Ishikawa (cell line): ENCODE results near the gene IL1A.

ENCODE experiments used
- CEBPB ChIP-seq: IDR thresholded peaks from 2 replicates; pipeline ENCODE4 v1.6.1; 2012
- CREB1 ChIP-seq: IDR thresholded peaks from 2 replicates; pipeline ENCODE4 v1.6.1; 2012; ENCODE audit warnings: low read depth
- EGR1 ChIP-seq: IDR thresholded peaks from 2 replicates; pipeline ENCODE4 v1.6.1; 2012
- EP300 ChIP-seq: IDR thresholded peaks from 2 replicates; pipeline ENCODE4 v1.6.1; 2012; ENCODE audit warnings: borderline replicate concordance
- FOXM1 ChIP-seq: IDR thresholded peaks from 2 replicates; pipeline ENCODE4 v1.6.1; 2012; ENCODE audit warnings: low read depth, borderline replicate concordance
- NFIC ChIP-seq: IDR thresholded peaks from 2 replicates; pipeline ENCODE4 v1.6.1; 2012
- RAD21 ChIP-seq: IDR thresholded peaks from 2 replicates; pipeline ENCODE4 v1.6.1; 2012; ENCODE audit warnings: low read depth
- REST ChIP-seq: IDR thresholded peaks from 2 replicates; pipeline ENCODE4 v1.6.1; 2012; ENCODE audit warnings: low read depth, mild to moderate bottlenecking
- TAF1 ChIP-seq: IDR thresholded peaks from 2 replicates; pipeline ENCODE4 v1.6.1; 2012; ENCODE audit warnings: low read depth, mild to moderate bottlenecking
- TCF12 ChIP-seq: IDR thresholded peaks from 2 replicates; pipeline ENCODE4 v1.6.1; 2012; ENCODE audit warnings: low read depth
- TEAD4 ChIP-seq: IDR thresholded peaks from 2 replicates; pipeline ENCODE4 v1.6.1; 2012
- YY1 ChIP-seq: IDR thresholded peaks from 2 replicates; pipeline ENCODE4 v1.6.1; 2012; ENCODE audit warnings: low read depth
- ZBTB7A ChIP-seq: IDR thresholded peaks from 2 replicates; pipeline ENCODE4 v1.6.1; 2012; ENCODE audit warnings: low read depth
- TF ChIP-seq, protein P1 (sequence below): IDR thresholded peaks from 2 replicates; pipeline ENCODE4 v1.6.1; 2012
- TF ChIP-seq, protein P2 (sequence below): IDR thresholded peaks from 2 replicates; pipeline ENCODE4 v1.6.1; 2012

The IL1A gene

DNA sequence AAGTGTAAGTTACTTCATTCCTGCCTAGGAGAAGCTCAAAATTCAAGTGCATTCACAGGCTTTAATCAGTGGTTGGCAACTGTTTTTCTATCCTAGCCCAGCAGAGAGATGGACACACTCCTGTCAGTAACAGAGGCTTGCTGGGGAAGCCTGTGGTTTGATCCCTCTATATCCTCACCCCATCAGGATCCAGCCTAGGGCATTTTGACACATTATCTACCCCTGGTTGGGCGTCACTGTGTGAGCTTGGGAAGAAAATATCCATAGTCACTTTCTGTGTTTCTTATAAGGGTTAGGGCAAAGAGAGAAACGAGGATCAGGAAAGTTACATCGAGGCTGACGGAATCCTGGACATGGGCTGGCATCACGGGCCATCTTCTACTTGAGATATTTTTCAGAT lies 53.5 kb downstream of the IL1A start:
- TF ChIP-seq EGR1 = no peak
- TF ChIP-seq, protein P1, sequence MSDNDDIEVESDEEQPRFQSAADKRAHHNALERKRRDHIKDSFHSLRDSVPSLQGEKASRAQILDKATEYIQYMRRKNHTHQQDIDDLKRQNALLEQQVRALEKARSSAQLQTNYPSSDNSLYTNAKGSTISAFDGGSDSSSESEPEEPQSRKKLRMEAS = no peak
- TF ChIP-seq FOXM1 = no peak
- TF ChIP-seq TEAD4 = no peak
- no peak for TF ChIP-seq REST
- TF ChIP-seq TAF1 = no peak
- TF ChIP-seq RAD21 = no peak
- TF ChIP-seq, protein P2, sequence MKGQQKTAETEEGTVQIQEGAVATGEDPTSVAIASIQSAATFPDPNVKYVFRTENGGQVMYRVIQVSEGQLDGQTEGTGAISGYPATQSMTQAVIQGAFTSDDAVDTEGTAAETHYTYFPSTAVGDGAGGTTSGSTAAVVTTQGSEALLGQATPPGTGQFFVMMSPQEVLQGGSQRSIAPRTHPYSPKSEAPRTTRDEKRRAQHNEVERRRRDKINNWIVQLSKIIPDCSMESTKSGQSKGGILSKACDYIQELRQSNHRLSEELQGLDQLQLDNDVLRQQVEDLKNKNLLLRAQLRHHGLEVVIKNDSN = no peak
- no peak for TF ChIP-seq TCF12
- no peak for TF ChIP-seq ZBTB7A
- TF ChIP-seq CEBPB = no peak
- no peak for TF ChIP-seq NFIC
- no peak for TF ChIP-seq CREB1
- TF ChIP-seq EP300 = no peak
- TF ChIP-seq YY1 = no peak

DNA sequence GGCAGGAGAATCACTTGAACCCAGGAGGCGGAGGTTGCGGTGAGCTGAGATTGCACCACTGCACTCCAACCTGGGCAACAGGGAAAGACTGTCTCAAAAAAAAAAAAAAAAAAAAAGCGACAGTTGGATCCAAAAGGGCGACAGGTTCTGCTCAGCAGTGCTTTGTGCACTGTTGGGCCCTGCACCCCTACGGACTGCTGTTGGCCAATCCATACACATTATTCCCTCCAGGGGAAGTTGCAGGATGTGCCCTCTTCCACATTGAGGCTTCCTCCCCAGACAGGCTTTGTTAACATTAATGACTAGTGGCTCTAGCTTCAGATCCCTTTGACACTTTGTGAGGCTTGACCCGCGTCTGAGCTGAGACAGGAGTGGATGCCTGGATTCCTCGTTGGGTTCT lies 54.1 kb downstream of the IL1A start:
- no peak for TF ChIP-seq RAD21
- TF ChIP-seq CEBPB = no peak
- TF ChIP-seq TEAD4 = no peak
- no peak for TF ChIP-seq TCF12
- TF ChIP-seq EP300 = no peak
- TF ChIP-seq FOXM1 = no peak
- TF ChIP-seq ZBTB7A = no peak
- TF ChIP-seq REST = no peak
- TF ChIP-seq EGR1 = no peak
- TF ChIP-seq CREB1 = no peak

DNA sequence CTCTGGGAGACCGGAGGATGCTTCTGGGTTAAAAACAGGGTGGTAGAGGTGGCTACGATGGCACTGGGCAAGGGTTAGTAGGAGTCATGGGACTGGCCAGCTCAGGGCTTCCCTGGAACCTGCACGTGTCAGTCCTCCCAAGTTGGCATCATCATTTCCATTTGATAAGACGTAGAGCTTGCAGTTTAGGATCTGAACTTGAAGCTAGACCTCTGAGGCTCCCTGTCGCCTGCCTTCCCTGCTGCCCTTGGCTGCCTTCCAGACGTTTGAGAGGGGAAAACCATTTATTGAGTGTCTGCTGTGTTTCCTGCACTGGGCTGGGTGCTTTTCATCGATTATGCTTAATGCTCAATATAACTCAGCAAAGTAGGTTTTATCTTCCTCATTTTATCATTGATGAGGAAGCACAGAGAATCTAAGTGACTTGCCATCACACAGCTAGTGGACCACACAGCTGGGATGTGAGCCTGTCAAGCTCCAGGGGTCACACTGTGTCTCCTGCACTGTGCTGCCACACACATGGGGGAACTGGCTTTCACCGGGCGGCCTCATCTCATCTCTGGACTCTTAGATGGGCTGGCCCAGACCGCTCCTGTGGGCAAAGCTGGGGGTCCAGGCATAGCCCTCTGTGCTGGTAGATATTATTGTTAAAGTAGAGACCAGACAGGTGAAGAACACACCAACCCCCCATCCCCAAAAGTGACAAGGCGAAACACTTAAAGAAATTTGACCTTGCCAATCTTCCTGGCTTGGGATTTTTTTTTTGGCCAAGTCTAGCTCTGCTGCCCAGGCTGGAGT lies 55.7 kb downstream of the IL1A start:
- TF ChIP-seq NFIC = no peak
- TF ChIP-seq, protein P2 = no peak
- no peak for TF ChIP-seq CREB1
- no peak for TF ChIP-seq REST
- no peak for TF ChIP-seq RAD21

- TF ChIP-seq REST (no peak), RAD21 (no peak), EGR1 (no peak), CEBPB (no peak), TEAD4 (no peak), ZBTB7A (no peak), TAF1 (no peak)
Measured at GRCh38 chr2:112728029-112728362, 56.3 kb downstream of the IL1A start.
